GM12878 (cell line): Measurements from ENCODE around the gene RPL27A. TPM values are rescaled to one million over a fixed set of nuclear protein-coding genes. Genes with fewer than 3 reads are reported as not detected.

ENCODE experiments used
- ATAC-seq: fragments of 200-7000 bp; cut with Tn5 transposase; 3 replicates; pipeline ENCODE4 v1.9.1; 2020; ENCODE audit warnings: mild to moderate bottlenecking, moderate library complexity
- BruUV-seq: library from RNA; stranded (reverse); fragments of 400-500 nt; replicated peaks from 2 replicates; lab custom pipeline; 2021; lab: Mats Ljungman, UMichigan
- CTCF ChIA-PET: fragments of 300-600 bp; sonication (Branson Sonifier 250); formaldehyde crosslinking; extraction: SDS; loops from one replicate; lab custom pipeline; 2021; ENCODE audit warnings: inconsistent platforms; lab: Yijun Ruan, JAX
- POLR2A ChIA-PET: fragments of 350-600 bp; formaldehyde crosslinking; extraction: SDS; loops from one replicate; lab custom pipeline; 2021; ENCODE audit warnings: inconsistent platforms; lab: Charles Lee
- RAD21 ChIA-PET: fragments of 300-600 bp; sonication (Branson Sonifier 250); formaldehyde crosslinking; loops from one replicate; lab custom pipeline; 2023; ENCODE audit warnings: antibody characterized with exemption; ENCODE audit not compliant: unreplicated experiment; lab: Charles Lee
- SMC1A ChIA-PET: fragments of 300-600 bp; sonication (Branson Sonifier 250); formaldehyde crosslinking; loops from one replicate; lab custom pipeline; 2023; ENCODE audit not compliant: unreplicated experiment, uncharacterized antibody; lab: Charles Lee
- DNase-seq: peaks from one replicate; pipeline ENCODE4 v3.0.0-alpha.2; 2011; ENCODE audit warnings: low read depth, low spot score
- FAIRE-seq: peaks from 3 replicates; lab custom pipeline; 2011; peaks lifted over from hg19 to GRCh38; lab: Jason Lieb, UNC
- H2AFZ ChIP-seq: 2 replicates; pipeline ENCODE4 v1.6.0; 2011; ENCODE audit warnings: low read depth, low read length, control low read depth; ENCODE audit not compliant: control insufficient read depth
- H3K27ac ChIP-seq: 2 replicates; pipeline ENCODE4 v1.5.1; 2011; ENCODE audit warnings: control low read depth; ENCODE audit not compliant: control insufficient read depth, insufficient read depth
- H3K27me3 ChIP-seq, 2 experiments: replicated peaks in 1 of 2; 2 replicates each; pipeline versions ENCODE4 v1.6.0 to v1.6.1; 2011; ENCODE audit warnings: low read length in 1 of 2; ENCODE audit not compliant: control insufficient read depth in 2 of 2, insufficient read depth in 2 of 2
- H3K36me3 ChIP-seq, 2 experiments: 2 replicates each; pipeline ENCODE4 v1.5.1; 2011; ENCODE audit warnings: low read length in 1 of 2; ENCODE audit not compliant: control insufficient read depth in 2 of 2, insufficient read depth in 2 of 2
- H3K4me1 ChIP-seq: 2 replicates; pipeline ENCODE4 v1.6.1; 2011; ENCODE audit warnings: mild to moderate bottlenecking, low read length, moderate library complexity, mixed read lengths; ENCODE audit not compliant: control insufficient read depth, insufficient read depth
- H3K4me2 ChIP-seq: 2 replicates; pipeline ENCODE4 v1.6.0; 2011; ENCODE audit warnings: control low read depth; ENCODE audit not compliant: control insufficient read depth, insufficient read depth
- H3K4me3 ChIP-seq: fragments of 200-600 bp; sonication (generic); 2 replicates; pipeline ENCODE4 v1.5.1; 2016
- H3K79me2 ChIP-seq: 2 replicates; pipeline ENCODE4 v1.6.0; 2011; ENCODE audit warnings: low read length; ENCODE audit not compliant: control insufficient read depth, insufficient read depth
- H3K9ac ChIP-seq: 2 replicates; pipeline ENCODE4 v1.8.0; 2011; ENCODE audit warnings: low read length, control low read depth, mixed read lengths; ENCODE audit not compliant: control insufficient read depth, insufficient read depth
- H3K9me3 ChIP-seq: replicated peaks from 3 replicates; pipeline ENCODE4 v1.5.1; 2011; ENCODE audit warnings: mild to moderate bottlenecking, low read length; ENCODE audit not compliant: control insufficient read depth, insufficient read depth
- H4K20me1 ChIP-seq: 2 replicates; pipeline ENCODE4 v1.6.0; 2011; ENCODE audit not compliant: control insufficient read depth, insufficient read depth
- CBFB ChIP-seq: IDR thresholded peaks from 2 replicates; pipeline ENCODE4 v1.6.1; 2016; ENCODE audit warnings: antibody characterized with exemption, low read depth
- EGR1 ChIP-seq, 2 experiments: IDR thresholded peaks; 1 replicate in 1 of 2; 2 replicates in 1 of 2; pipeline ENCODE4 v1.6.1; 2011 to 2012; ENCODE audit warnings: low read depth in 2 of 2, low read length in 2 of 2, borderline replicate concordance in 1 of 2, mild to moderate bottlenecking in 1 of 2, moderate library complexity in 1 of 2
- EP300 ChIP-seq, 2 experiments: fragments of 150-350 bp in 1 of 2; IDR thresholded peaks; 2 replicates each; pipeline ENCODE4 v1.6.1; 2011 to 2012; ENCODE audit warnings: low read depth in 2 of 2, low read length in 2 of 2, borderline replicate concordance in 1 of 2, improper control_type of control experiment in 1 of 2, inconsistent platforms in 1 of 2; ENCODE audit not compliant: control insufficient read depth in 1 of 2
- GATAD2B ChIP-seq: fragments of 450-650 bp; conservative IDR thresholded peaks from 2 replicates; pipeline ENCODE4 v1.6.1; 2017; ENCODE audit warnings: low read depth, mild to moderate bottlenecking, moderate library complexity
- MEF2A ChIP-seq: IDR thresholded peaks from 2 replicates; pipeline ENCODE4 v1.6.1; 2011; ENCODE audit warnings: low read depth, mild to moderate bottlenecking, low read length, moderate library complexity; ENCODE audit not compliant: insufficient read depth
- MLLT1 ChIP-seq: fragments of 450-650 bp; IDR thresholded peaks from 2 replicates; pipeline ENCODE4 v1.6.1; 2016; ENCODE audit warnings: mild to moderate bottlenecking
- NRF1 ChIP-seq: conservative IDR thresholded peaks from 2 replicates; pipeline ENCODE4 v1.6.1; 2011; ENCODE audit warnings: mild to moderate bottlenecking, low read depth, low read length, improper control_type of control experiment
- PAX8 ChIP-seq: fragments of 450-650 bp; IDR thresholded peaks from 2 replicates; pipeline ENCODE4 v1.6.1; 2017; ENCODE audit warnings: mild to moderate bottlenecking, moderate library complexity
- PRDM15 ChIP-seq: fragments of 450-650 bp; formaldehyde crosslinking; IDR thresholded peaks from 2 replicates; pipeline ENCODE4 v1.4.0; 2020; ENCODE audit warnings: mild to moderate bottlenecking, moderate library complexity
- RBBP5 ChIP-seq: fragments of 200-600 bp; sonication (generic); conservative IDR thresholded peaks from 2 replicates; pipeline ENCODE4 v1.6.1; 2016
- RELA ChIP-seq: fragments of 450-650 bp; IDR thresholded peaks from 2 replicates; pipeline ENCODE4 v1.8.0; 2014; ENCODE audit warnings: borderline replicate concordance; ENCODE audit not compliant: partially characterized antibody
- STAT3 ChIP-seq: IDR thresholded peaks from 2 replicates; pipeline ENCODE4 v1.6.1; 2011; ENCODE audit warnings: low read depth, low read length, improper control_type of control experiment
- ZNF274 ChIP-seq: IDR thresholded peaks from one replicate; pipeline ENCODE4 v1.8.0; 2011; ENCODE audit not compliant: insufficient read length, insufficient read depth
- WGBS: methylation state at CpG from one replicate; pipeline ENCODE4 v1.1.6; 2016; ENCODE audit warnings: low lambda C conversion rate; ENCODE audit not compliant: insufficient replicate concordance, insufficient coverage; ENCODE audit errors: missing lambda C conversion rate; 5-methylcytosine and 5-hydroxymethylcytosine counted together
- in situ Hi-C: fragments of 300-500 bp; cut with MboI; formaldehyde crosslinking; loops from 9 replicates; pipeline ENCODE4 v1.14.3; 2018; ENCODE audit warnings: mixed read lengths
- intact Hi-C: fragments of 100-400 bp; cut with micrococcal nuclease; formaldehyde crosslinking; loops from one replicate; pipeline ENCODE4 v1.14.2; 2022; ENCODE audit not compliant: unreplicated experiment
- polyA plus RNA-seq, 11 experiments: library from polyadenylated mRNA; depleted of rRNA in 4 of 11; unstranded in 6 of 11; stranded (reverse) in 5 of 11; fragments of >200 nt; fragmentation: Nextera tagmentation in 4 of 11; fragmentation: Illumina TruSeq in 1 of 11; extraction: Ambion mirVana in 4 of 11; extraction: Trizol in 1 of 11; gene quantifications; 1 replicate in 1 of 11; 2 replicates in 10 of 11; pipeline versions ENCODE4 v1.2.1 to v1.2.3, GENCODE V29; 2011 to 2016; ENCODE audit warnings: inconsistent platforms in 2 of 11, missing spikeins in 2 of 11, low read depth in 1 of 11
- total RNA-seq, 4 experiments: library from RNA; depleted of rRNA in 3 of 4; stranded (reverse); fragments of >200 nt in 3 of 4; fragmentation: Illumina TruSeq in 1 of 4; extraction: Trizol in 1 of 4; gene quantifications; 2 replicates each; pipeline versions ENCODE4 v1.2.1 to v1.2.3, GENCODE V29; 2013 to 2021

RPL27A gene
- total and polyA plus RNA-seq, 10 of the 15 experiments (the other 5 are each of a cell fraction or from before 2014, with no cell fraction given) = 978 to 4,776 (median 1,959) TPM

- ChIA-PET SMC1A (no interaction called here), POLR2A (no interaction called here), RAD21 (no interaction called here), CTCF (no interaction called here)
- Histone ChIP-seq H4K20me1 (no peaks in the 10 kb centered on the region), H2AFZ (no peak overlapping the region), H3K4me2 (no peak overlapping the region), H3K27ac (no peak overlapping the region), H3K4me1 (peaks cover 7% of the 10 kb centered on the region), H3K9ac (no peak overlapping the region), H3K27me3 (no peaks in the 10 kb centered on the region), H3K36me3 (peaks cover 0 to 10% of the 10 kb centered on the region in 2 experiments; a peak in 3 of 4 replicates), H3K79me2 (peaks cover 11% of the 10 kb centered on the region), H3K9me3 (no peaks in the 10 kb centered on the region), H3K4me3 (no peak overlapping the region)
- intact Hi-C loops = no loop called here
- ATAC-seq (no peak), FAIRE-seq (no peak), DNase-seq (no peak)
- TF ChIP-seq ZNF274 (no peak), GATAD2B (no peak), NRF1 (no peak)
- WGBS = 61% methylated on average over 7 of the region's 7 CpGs
- no TSS peak for BruUV-seq
- in situ Hi-C loops = no loop called here
Measured at GRCh38 chr11:8693555-8693954, 11.0 kb downstream of the RPL27A start.

GRCh38 chr11:8694137-8694536, 11.5 kb downstream of the RPL27A start:
- FAIRE-seq (no peak), DNase-seq (no peak), ATAC-seq (no peak)
- WGBS = 96% methylated on average over 5 of the region's 5 CpGs
- no peak overlapping the region for H2AFZ ChIP-seq
- SMC1A ChIA-PET = no interaction called here
- H3K27ac ChIP-seq = no peak overlapping the region
- intact Hi-C loops = no loop called here
- no peak overlapping the region for H3K9ac ChIP-seq
- H3K27me3 ChIP-seq = no peaks in the 10 kb centered on the region
- H3K36me3 ChIP-seq = peaks cover 0 to 10% of the 10 kb centered on the region in 2 experiments; a peak in 3 of 4 replicates
- H3K4me3 ChIP-seq = no peak overlapping the region
- in situ Hi-C loops = no loop called here
- POLR2A ChIA-PET = interaction anchor here (0.8 kb wide), 1 partner anchor 120 kb away, joined by 7 read pairs; no protein-coding TSS in a partner anchor
- CTCF ChIA-PET = no interaction called here
- H3K4me2 ChIP-seq = no peak overlapping the region
- no peaks in the 10 kb centered on the region for H4K20me1 ChIP-seq
- no peaks in the 10 kb centered on the region for H3K9me3 ChIP-seq
- BruUV-seq = no TSS peak
- H3K79me2 ChIP-seq = peaks cover 10% of the 10 kb centered on the region
- RAD21 ChIA-PET = no interaction called here
- peaks cover 7% of the 10 kb centered on the region for H3K4me1 ChIP-seq
- TF ChIP-seq CBFB (no peak), RBBP5 (no peak), MLLT1 (no peak), PAX8 (no peak), EGR1 (IDR thresholded peaks at IDR 0.05; ENCODE audit: borderline replicate concordance in 1 of 2, low read depth in 2 of 2, low read length in 2 of 2) (no peak), EP300 (IDR thresholded peaks at IDR 0.05; ENCODE audit: borderline replicate concordance in 1 of 2, control insufficient read depth in 1 of 2, low read depth in 2 of 2, low read length in 2 of 2) (no peak), ZNF274 (no peak), STAT3 (no peak), MEF2A (no peak), RELA (no peak), PRDM15 (no peak)
